HepG2 (cell line): ENCODE measurements around the gene ZSWIM5. TPM values are rescaled to one million over a fixed set of nuclear protein-coding genes. Genes with fewer than 3 reads are reported as not detected.

Experiments used
- HNRNPL ChIP-seq: fragments of 200-400 bp; formaldehyde crosslinking; IDR thresholded peaks from 2 replicates; pipeline ENCODE4 v1.6.1; 2017; ENCODE audit warnings: mild to moderate bottlenecking, low read depth, low read length
- JARID2 ChIP-seq: sonication (generic); formaldehyde crosslinking; IDR thresholded peaks from 2 replicates; pipeline ENCODE4 v1.8.1; 2023; ENCODE audit warnings: missing genetic modification reagents, inconsistent platforms; ENCODE audit not compliant: insufficient replicate concordance
- NR3C1 ChIP-seq: sonication (generic); formaldehyde crosslinking; IDR thresholded peaks from 2 replicates; pipeline ENCODE4 v1.4.0; 2020; ENCODE audit warnings: missing genetic modification reagents
- POGK ChIP-seq: sonication (generic); formaldehyde crosslinking; conservative IDR thresholded peaks from 2 replicates; pipeline ENCODE4 v1.8.0; 2022; ENCODE audit warnings: mild to moderate bottlenecking, moderate library complexity, missing genetic modification reagents
- SNAI1 ChIP-seq: sonication (generic); formaldehyde crosslinking; IDR thresholded peaks from 2 replicates; pipeline ENCODE4 v1.5.0; 2020; ENCODE audit warnings: mild to moderate bottlenecking, missing genetic modification reagents, borderline replicate concordance
- TRIM22 ChIP-seq: fragments of 450-650 bp; IDR thresholded peaks from 2 replicates; pipeline ENCODE4 v1.6.1; 2017
- ZNF333 ChIP-seq: sonication (generic); formaldehyde crosslinking; IDR thresholded peaks from 2 replicates; pipeline ENCODE4 v1.4.0; 2020; ENCODE audit warnings: mild to moderate bottlenecking, missing genetic modification reagents, borderline replicate concordance
- ZNF335 ChIP-seq: sonication (generic); formaldehyde crosslinking; IDR thresholded peaks from 2 replicates; pipeline ENCODE4 v1.4.0; 2020; ENCODE audit warnings: missing genetic modification reagents
- ZNF367 ChIP-seq: sonication (generic); formaldehyde crosslinking; IDR thresholded peaks from 2 replicates; pipeline ENCODE4 v1.4.0; 2020; ENCODE audit warnings: missing genetic modification reagents, borderline replicate concordance
- ZNF451 ChIP-seq: sonication (generic); formaldehyde crosslinking; IDR thresholded peaks from 2 replicates; pipeline ENCODE4 v1.5.0; 2020; ENCODE audit warnings: mild to moderate bottlenecking, missing genetic modification reagents
- ZNF510 ChIP-seq: sonication (generic); formaldehyde crosslinking; IDR thresholded peaks from 2 replicates; pipeline ENCODE4 v1.4.0; 2020; ENCODE audit warnings: low read depth, mild to moderate bottlenecking, missing genetic modification reagents
- ZNF530 ChIP-seq: sonication (generic); formaldehyde crosslinking; IDR thresholded peaks from 2 replicates; pipeline ENCODE4 v1.5.0; 2020; ENCODE audit warnings: low read depth, mild to moderate bottlenecking, missing genetic modification reagents
- ZNF558 ChIP-seq: sonication (generic); formaldehyde crosslinking; IDR thresholded peaks from 2 replicates; pipeline ENCODE4 v1.9.0; 2022; ENCODE audit warnings: mild to moderate bottlenecking, missing genetic modification reagents, borderline replicate concordance
- ZSCAN9 ChIP-seq: IDR thresholded peaks from 2 replicates; pipeline ENCODE4 v1.6.1; 2016; ENCODE audit warnings: borderline replicate concordance
- polyA plus RNA-seq, 8 experiments: library from polyadenylated mRNA; depleted of rRNA in 3 of 8; stranded (reverse) in 7 of 8; unstranded in 1 of 8; fragments of >200 nt; fragmentation: Illumina TruSeq in 4 of 8; extraction: Trizol in 4 of 8; gene quantifications; 2 replicates each; pipeline versions ENCODE4 v1.2.1 to v1.2.3, GENCODE V29; 2011 to 2016; ENCODE audit warnings: low read depth in 4 of 8, missing spikeins in 1 of 8, mixed read lengths in 1 of 8; ENCODE audit not compliant: insufficient read depth in 1 of 8
- total RNA-seq, 5 experiments: library from RNA; depleted of rRNA; stranded (reverse); fragments of >200 nt; fragmentation: Illumina TruSeq; extraction: Trizol; gene quantifications; 2 replicates each; pipeline ENCODE4 v1.2.3, GENCODE V29; 2016; ENCODE audit warnings: low read depth in 1 of 5
- TF ChIP-seq, protein P1 (sequence below): sonication (generic); formaldehyde crosslinking; IDR thresholded peaks from 2 replicates; pipeline ENCODE4 v1.9.0; 2021; ENCODE audit warnings: missing genetic modification reagents, borderline replicate concordance
- TF ChIP-seq, protein P2 (sequence below): sonication (generic); formaldehyde crosslinking; IDR thresholded peaks from 2 replicates; pipeline ENCODE4 v1.8.0; 2022; ENCODE audit warnings: missing genetic modification reagents, low read depth, mild to moderate bottlenecking, borderline replicate concordance
- TF ChIP-seq, protein P3 (sequence below): sonication (generic); formaldehyde crosslinking; IDR thresholded peaks from 2 replicates; pipeline ENCODE4 v1.4.0; 2020; ENCODE audit warnings: missing genetic modification reagents

Gene ZSWIM5
- total and polyA plus RNA-seq, 2 of the 13 experiments (the other 11 are each of a cell fraction or from before 2014, with no cell fraction given) = 11.0 to 20.6 TPM

GRCh38 chr1:45010855-45011811 is 195.3 kb downstream of the ZSWIM5 start, which contains the start of gene HECTD3 (continued):
- TF ChIP-seq ZNF367 (no peak), HNRNPL (no peak), ZNF451 (CRISPR knock-in tag) (0 out of 2 replicates have a peak, but pooled peaks have one; percentile 48), JARID2 (CRISPR knock-in tag) (no peak), TRIM22 (no peak), NR3C1 (CRISPR knock-in tag) (no peak), SNAI1 (CRISPR knock-in tag) (no peak), ZNF335 (CRISPR knock-in tag) (no peak; the same call in 1 of the 2 replicates), ZSCAN9 (no peak), POGK (peak; percentile 90), ZNF510 (CRISPR knock-in tag) (0 out of 2 replicates have a peak, but pooled peaks have one; percentile 24), ZNF558 (peak; percentile 79; the same call in 1 of the 2 replicates), ZNF530 (no peak), ZNF333 (CRISPR knock-in tag) (no peak; the same call in 1 of the 2 replicates)
- TF ChIP-seq, protein P1, sequence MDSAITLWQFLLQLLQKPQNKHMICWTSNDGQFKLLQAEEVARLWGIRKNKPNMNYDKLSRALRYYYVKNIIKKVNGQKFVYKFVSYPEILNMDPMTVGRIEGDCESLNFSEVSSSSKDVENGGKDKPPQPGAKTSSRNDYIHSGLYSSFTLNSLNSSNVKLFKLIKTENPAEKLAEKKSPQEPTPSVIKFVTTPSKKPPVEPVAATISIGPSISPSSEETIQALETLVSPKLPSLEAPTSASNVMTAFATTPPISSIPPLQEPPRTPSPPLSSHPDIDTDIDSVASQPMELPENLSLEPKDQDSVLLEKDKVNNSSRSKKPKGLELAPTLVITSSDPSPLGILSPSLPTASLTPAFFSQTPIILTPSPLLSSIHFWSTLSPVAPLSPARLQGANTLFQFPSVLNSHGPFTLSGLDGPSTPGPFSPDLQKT (CRISPR knock-in tag) = no peak
- TF ChIP-seq, protein P2, sequence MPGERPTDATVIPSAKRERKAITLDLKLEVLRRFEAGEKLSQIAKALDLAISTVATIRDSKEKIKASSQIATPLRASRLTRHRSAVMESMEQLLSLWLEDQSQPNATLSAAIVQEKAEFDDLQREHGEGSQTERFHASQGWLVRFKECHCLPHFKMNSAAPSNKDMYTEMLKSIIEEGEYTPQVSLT (CRISPR knock-in tag) = no peak
- TF ChIP-seq, protein P3, sequence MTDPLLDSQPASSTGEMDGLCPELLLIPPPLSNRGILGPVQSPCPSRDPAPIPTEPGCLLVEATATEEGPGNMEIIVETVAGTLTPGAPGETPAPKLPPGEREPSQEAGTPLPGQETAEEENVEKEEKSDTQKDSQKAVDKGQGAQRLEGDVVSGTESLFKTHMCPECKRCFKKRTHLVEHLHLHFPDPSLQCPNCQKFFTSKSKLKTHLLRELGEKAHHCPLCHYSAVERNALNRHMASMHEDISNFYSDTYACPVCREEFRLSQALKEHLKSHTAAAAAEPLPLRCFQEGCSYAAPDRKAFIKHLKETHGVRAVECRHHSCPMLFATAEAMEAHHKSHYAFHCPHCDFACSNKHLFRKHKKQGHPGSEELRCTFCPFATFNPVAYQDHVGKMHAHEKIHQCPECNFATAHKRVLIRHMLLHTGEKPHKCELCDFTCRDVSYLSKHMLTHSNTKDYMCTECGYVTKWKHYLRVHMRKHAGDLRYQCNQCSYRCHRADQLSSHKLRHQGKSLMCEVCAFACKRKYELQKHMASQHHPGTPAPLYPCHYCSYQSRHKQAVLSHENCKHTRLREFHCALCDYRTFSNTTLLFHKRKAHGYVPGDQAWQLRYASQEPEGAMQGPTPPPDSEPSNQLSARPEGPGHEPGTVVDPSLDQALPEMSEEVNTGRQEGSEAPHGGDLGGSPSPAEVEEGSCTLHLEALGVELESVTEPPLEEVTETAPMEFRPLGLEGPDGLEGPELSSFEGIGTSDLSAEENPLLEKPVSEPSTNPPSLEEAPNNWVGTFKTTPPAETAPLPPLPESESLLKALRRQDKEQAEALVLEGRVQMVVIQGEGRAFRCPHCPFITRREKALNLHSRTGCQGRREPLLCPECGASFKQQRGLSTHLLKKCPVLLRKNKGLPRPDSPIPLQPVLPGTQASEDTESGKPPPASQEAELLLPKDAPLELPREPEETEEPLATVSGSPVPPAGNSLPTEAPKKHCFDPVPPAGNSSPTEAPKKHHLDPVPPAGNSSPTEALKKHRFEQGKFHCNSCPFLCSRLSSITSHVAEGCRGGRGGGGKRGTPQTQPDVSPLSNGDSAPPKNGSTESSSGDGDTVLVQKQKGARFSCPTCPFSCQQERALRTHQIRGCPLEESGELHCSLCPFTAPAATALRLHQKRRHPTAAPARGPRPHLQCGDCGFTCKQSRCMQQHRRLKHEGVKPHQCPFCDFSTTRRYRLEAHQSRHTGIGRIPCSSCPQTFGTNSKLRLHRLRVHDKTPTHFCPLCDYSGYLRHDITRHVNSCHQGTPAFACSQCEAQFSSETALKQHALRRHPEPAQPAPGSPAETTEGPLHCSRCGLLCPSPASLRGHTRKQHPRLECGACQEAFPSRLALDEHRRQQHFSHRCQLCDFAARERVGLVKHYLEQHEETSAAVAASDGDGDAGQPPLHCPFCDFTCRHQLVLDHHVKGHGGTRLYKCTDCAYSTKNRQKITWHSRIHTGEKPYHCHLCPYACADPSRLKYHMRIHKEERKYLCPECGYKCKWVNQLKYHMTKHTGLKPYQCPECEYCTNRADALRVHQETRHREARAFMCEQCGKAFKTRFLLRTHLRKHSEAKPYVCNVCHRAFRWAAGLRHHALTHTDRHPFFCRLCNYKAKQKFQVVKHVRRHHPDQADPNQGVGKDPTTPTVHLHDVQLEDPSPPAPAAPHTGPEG = no peak
